Measurements from ENCODE around the gene SRCAP.

The SRCAP gene

DNA sequence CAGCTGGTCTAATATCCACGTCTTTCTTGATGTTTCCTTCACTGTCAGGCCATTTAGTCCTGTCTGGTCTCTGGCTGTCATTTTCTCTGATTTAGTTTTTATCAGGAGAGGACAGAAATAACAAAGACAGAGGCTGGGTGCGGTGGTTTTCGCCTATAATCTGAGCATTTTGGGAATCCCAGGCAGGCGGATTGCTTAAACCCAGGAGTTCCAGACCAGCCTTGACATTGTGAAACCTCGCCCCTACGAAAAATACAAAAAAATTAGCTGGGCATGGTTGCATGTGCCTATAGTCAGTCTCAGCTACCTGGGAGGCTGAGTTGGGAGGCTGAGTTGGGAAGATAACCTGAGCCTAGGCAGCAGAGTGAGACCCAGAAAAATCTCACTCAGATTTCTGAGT, 7.1 kb downstream of the SRCAP start:
- no peaks in the 10 kb centered on the region for H3K27me3 ChIP-seq (ENCODE audit: insufficient read depth, low read length, poor library complexity, severe bottlenecking)
- no peaks in the 10 kb centered on the region for H3K9me2 ChIP-seq (replicated peaks; ENCODE audit: low read depth, low read length)
- no peak overlapping the region for H3K4me2 ChIP-seq (ENCODE audit: low read depth, low read length, poor library complexity, severe bottlenecking)
- peaks cover 32% of the 10 kb centered on the region for H3K79me2 ChIP-seq (ENCODE audit: insufficient read depth, low read length)
- H4K20me1 ChIP-seq (ENCODE audit: insufficient read depth, low read length, poor library complexity, severe bottlenecking) = peaks cover 7% of the 10 kb centered on the region
- H3K4me3 ChIP-seq (ENCODE audit: low read length, poor library complexity, severe bottlenecking) = no peak overlapping the region
- H3K9ac ChIP-seq (ENCODE audit: low read depth, low read length, poor library complexity, severe bottlenecking) = no peak overlapping the region
- H3K4me1 ChIP-seq (ENCODE audit: insufficient read depth, low read length, poor library complexity, severe bottlenecking) = peaks cover 1% of the 10 kb centered on the region
- no peak for TF ChIP-seq EZH2phosphoT487 (IDR thresholded peaks at IDR 0.05; ENCODE audit: borderline replicate concordance)
- TF ChIP-seq, protein P1, sequence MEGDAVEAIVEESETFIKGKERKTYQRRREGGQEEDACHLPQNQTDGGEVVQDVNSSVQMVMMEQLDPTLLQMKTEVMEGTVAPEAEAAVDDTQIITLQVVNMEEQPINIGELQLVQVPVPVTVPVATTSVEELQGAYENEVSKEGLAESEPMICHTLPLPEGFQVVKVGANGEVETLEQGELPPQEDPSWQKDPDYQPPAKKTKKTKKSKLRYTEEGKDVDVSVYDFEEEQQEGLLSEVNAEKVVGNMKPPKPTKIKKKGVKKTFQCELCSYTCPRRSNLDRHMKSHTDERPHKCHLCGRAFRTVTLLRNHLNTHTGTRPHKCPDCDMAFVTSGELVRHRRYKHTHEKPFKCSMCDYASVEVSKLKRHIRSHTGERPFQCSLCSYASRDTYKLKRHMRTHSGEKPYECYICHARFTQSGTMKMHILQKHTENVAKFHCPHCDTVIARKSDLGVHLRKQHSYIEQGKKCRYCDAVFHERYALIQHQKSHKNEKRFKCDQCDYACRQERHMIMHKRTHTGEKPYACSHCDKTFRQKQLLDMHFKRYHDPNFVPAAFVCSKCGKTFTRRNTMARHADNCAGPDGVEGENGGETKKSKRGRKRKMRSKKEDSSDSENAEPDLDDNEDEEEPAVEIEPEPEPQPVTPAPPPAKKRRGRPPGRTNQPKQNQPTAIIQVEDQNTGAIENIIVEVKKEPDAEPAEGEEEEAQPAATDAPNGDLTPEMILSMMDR (conservative IDR thresholded peaks at IDR 0.05; ENCODE audit: low read length) = no peak
- peaks cover 84% of the 10 kb centered on the region for H3K36me3 ChIP-seq (ENCODE audit: insufficient read depth, low read length)
- H2AFZ ChIP-seq (ENCODE audit: low read length) = no peak overlapping the region
- H3K9me3 ChIP-seq (ENCODE audit: insufficient read depth, low read depth, low read length) = no peaks in the 10 kb centered on the region
- H3F3A ChIP-seq (ENCODE audit: low read depth) = peaks cover 4% of the 10 kb centered on the region; the same call in 1 of the 2 replicates

DNA sequence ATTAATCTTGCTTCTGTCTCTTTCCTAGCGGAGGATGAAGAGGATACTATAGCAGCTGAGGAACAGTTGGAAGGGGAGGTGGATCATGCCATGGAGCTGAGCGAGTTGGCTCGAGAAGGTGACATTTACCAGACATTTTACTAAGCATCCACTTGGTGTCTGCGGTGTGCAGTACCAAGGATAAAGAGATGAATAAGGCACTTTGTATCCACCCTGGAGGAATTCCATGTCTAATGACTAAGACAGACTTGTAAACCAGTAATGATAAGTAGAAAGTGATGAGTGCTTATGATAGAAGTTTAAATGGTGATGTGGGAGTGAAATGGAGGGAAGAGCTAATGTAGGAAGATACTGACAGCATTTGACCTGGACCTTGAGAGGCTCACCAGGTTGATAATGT, 12.0 kb downstream of the SRCAP start:
- H3K36me3 ChIP-seq (ENCODE audit: insufficient read depth, low read length) = peaks cover 94% of the 10 kb centered on the region
- no peaks in the 10 kb centered on the region for H3K9me2 ChIP-seq (replicated peaks; ENCODE audit: low read depth, low read length)
- H3K79me2 ChIP-seq (ENCODE audit: insufficient read depth, low read length) = peaks cover 19% of the 10 kb centered on the region
- H3K4me3 ChIP-seq (ENCODE audit: low read length, poor library complexity, severe bottlenecking) = no peak overlapping the region
- H3K27me3 ChIP-seq (ENCODE audit: insufficient read depth, low read length, poor library complexity, severe bottlenecking) = no peaks in the 10 kb centered on the region
- peaks cover 4% of the 10 kb centered on the region for H4K20me1 ChIP-seq (ENCODE audit: insufficient read depth, low read length, poor library complexity, severe bottlenecking)
- H3K4me2 ChIP-seq (ENCODE audit: low read depth, low read length, poor library complexity, severe bottlenecking) = no peak overlapping the region
- no peaks in the 10 kb centered on the region for H3K4me1 ChIP-seq (ENCODE audit: insufficient read depth, low read length, poor library complexity, severe bottlenecking)
- no peak overlapping the region for H3K9ac ChIP-seq (ENCODE audit: low read depth, low read length, poor library complexity, severe bottlenecking)
- H2AFZ ChIP-seq (ENCODE audit: low read length) = no peak overlapping the region
- H3F3A ChIP-seq (ENCODE audit: low read depth) = no peaks in the 10 kb centered on the region; the same call in 1 of the 2 replicates
- TF ChIP-seq, protein P1 (conservative IDR thresholded peaks at IDR 0.05; ENCODE audit: low read length) = no peak
- TF ChIP-seq EZH2phosphoT487 (IDR thresholded peaks at IDR 0.05; ENCODE audit: borderline replicate concordance) = no peak
- no peaks in the 10 kb centered on the region for H3K9me3 ChIP-seq (ENCODE audit: insufficient read depth, low read depth, low read length)

DNA sequence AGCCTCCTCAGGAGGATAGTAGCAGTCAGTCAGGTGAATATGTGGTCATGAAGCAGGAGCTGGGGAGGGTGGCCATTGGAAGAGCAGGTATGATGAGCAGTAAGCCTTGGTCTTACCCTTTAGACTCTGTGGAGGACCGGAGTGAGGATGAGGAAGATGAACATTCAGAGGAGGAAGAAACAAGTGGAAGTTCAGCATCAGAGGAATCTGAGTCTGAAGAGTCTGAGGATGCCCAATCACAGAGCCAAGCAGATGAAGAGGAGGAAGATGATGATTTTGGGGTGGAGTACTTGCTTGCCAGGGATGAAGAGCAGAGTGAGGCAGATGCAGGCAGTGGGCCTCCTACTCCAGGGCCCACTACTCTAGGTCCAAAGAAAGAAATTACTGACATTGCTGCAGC, 12.7 kb downstream of the SRCAP start:
- Histone ChIP-seq H4K20me1 (ENCODE audit: insufficient read depth, low read length, poor library complexity, severe bottlenecking) (peaks cover 4% of the 10 kb centered on the region), H3K4me1 (ENCODE audit: insufficient read depth, low read length, poor library complexity, severe bottlenecking) (no peaks in the 10 kb centered on the region), H3K4me3 (ENCODE audit: low read length, poor library complexity, severe bottlenecking) (no peak overlapping the region)

More for the DNA sequence above, 12.7 kb downstream of the SRCAP start:
- H3K36me3 ChIP-seq (ENCODE audit: insufficient read depth, low read length) = peaks cover 94% of the 10 kb centered on the region
- H3K27me3 ChIP-seq (ENCODE audit: insufficient read depth, low read length, poor library complexity, severe bottlenecking) = no peaks in the 10 kb centered on the region
- no peak overlapping the region for H3K4me2 ChIP-seq (ENCODE audit: low read depth, low read length, poor library complexity, severe bottlenecking)
- no peak overlapping the region for H2AFZ ChIP-seq (ENCODE audit: low read length)
- no peaks in the 10 kb centered on the region for H3K9me3 ChIP-seq (ENCODE audit: insufficient read depth, low read depth, low read length)
- H3K9me2 ChIP-seq (replicated peaks; ENCODE audit: low read depth, low read length) = no peaks in the 10 kb centered on the region
- H3K79me2 ChIP-seq (ENCODE audit: insufficient read depth, low read length) = peaks cover 14% of the 10 kb centered on the region
- no peak overlapping the region for H3K9ac ChIP-seq (ENCODE audit: low read depth, low read length, poor library complexity, severe bottlenecking)
- no peaks in the 10 kb centered on the region; the same call in 1 of the 2 replicates for H3F3A ChIP-seq (ENCODE audit: low read depth)
- TF ChIP-seq, protein P1 (conservative IDR thresholded peaks at IDR 0.05; ENCODE audit: low read length) = no peak
- no peak for TF ChIP-seq EZH2phosphoT487 (IDR thresholded peaks at IDR 0.05; ENCODE audit: borderline replicate concordance)

Data from Loucy (cell line).